Endothelial cell of umbilical vein (primary cell): Measurements from ENCODE around the gene TRRAP. TPM values are rescaled to one million over a fixed set of nuclear protein-coding genes. Genes with fewer than 3 reads are reported as not detected.

ENCODE experiments used
- BruUV-seq: library from RNA; stranded (reverse); fragments of 400-500 nt; replicated peaks from 2 replicates; lab custom pipeline; 2021; lab: Mats Ljungman, UMichigan
- CTCF ChIA-PET: fragments of 300-600, 350-600 bp; sonication (Branson Sonifier 250); formaldehyde crosslinking; loops from one replicate; lab custom pipeline; 2021; ENCODE audit warnings: antibody characterized with exemption, inconsistent platforms; lab: Charles Lee
- POLR2A ChIA-PET: fragments of 300-600, 350-600 bp; sonication (Branson Sonifier 250); formaldehyde crosslinking; loops from one replicate; lab custom pipeline; 2021; ENCODE audit warnings: antibody characterized with exemption, inconsistent platforms; lab: Charles Lee
- DNase-seq: peaks from one replicate; pipeline ENCODE4 v3.0.0-alpha.2; 2011; ENCODE audit warnings: low read depth, low spot score
- FAIRE-seq: peaks from 2 replicates; lab custom pipeline; 2011; peaks lifted over from hg19 to GRCh38; lab: Jason Lieb, UNC
- H2AFZ ChIP-seq: 2 replicates; pipeline ENCODE4 v1.6.0; 2012; ENCODE audit warnings: low read depth, low read length, control low read depth, inconsistent platforms
- H3K27ac ChIP-seq: 2 replicates; pipeline ENCODE4 v1.5.1; 2011; ENCODE audit warnings: low read depth, mild to moderate bottlenecking, control low read depth, low read length, moderate library complexity; ENCODE audit not compliant: insufficient read depth
- H3K27me3 ChIP-seq, 2 experiments: 2 replicates each; pipeline versions ENCODE4 v1.6.0 to v1.6.1; 2011; ENCODE audit warnings: low read length in 2 of 2, mixed read lengths in 1 of 2; ENCODE audit not compliant: control insufficient read depth in 2 of 2, insufficient read depth in 2 of 2
- H3K36me3 ChIP-seq, 2 experiments: 2 replicates in 1 of 2; 3 replicates in 1 of 2; pipeline ENCODE4 v1.5.1; 2011; ENCODE audit warnings: low read length in 2 of 2, mild to moderate bottlenecking in 1 of 2, moderate library complexity in 1 of 2; ENCODE audit not compliant: control insufficient read depth in 2 of 2, insufficient read depth in 2 of 2; ENCODE audit errors: extremely low read depth in 1 of 2
- H3K4me1 ChIP-seq: 3 replicates; pipeline ENCODE4 v1.5.1; 2011; ENCODE audit warnings: mild to moderate bottlenecking, low read length; ENCODE audit not compliant: control insufficient read depth, insufficient read depth; ENCODE audit errors: extremely low read depth
- H3K4me2 ChIP-seq: 2 replicates; pipeline ENCODE4 v1.6.1; 2011; ENCODE audit warnings: low read length, control low read depth, mixed read lengths; ENCODE audit not compliant: insufficient read depth
- H3K4me3 ChIP-seq, 3 experiments: fragments of 200-600 bp in 1 of 3; sonication (generic), shearing (Covaris generic) in 1 of 3; replicated peaks in 1 of 3; 2 replicates each; pipeline ENCODE4 v1.5.1; 2011 to 2016; ENCODE audit warnings: control low read depth in 3 of 3, low read length in 3 of 3, mild to moderate bottlenecking in 2 of 3, inconsistent platforms in 1 of 3, low read depth in 1 of 3, moderate library complexity in 1 of 3; ENCODE audit not compliant: insufficient read depth in 1 of 3
- H3K79me2 ChIP-seq: 2 replicates; pipeline ENCODE4 v1.6.0; 2012; ENCODE audit warnings: low read length, inconsistent platforms; ENCODE audit not compliant: control insufficient read depth, insufficient read depth
- H3K9ac ChIP-seq: replicated peaks from 2 replicates; pipeline ENCODE3; 2011; ENCODE audit warnings: low read length, control low read depth; ENCODE audit not compliant: insufficient read depth; ENCODE audit errors: extremely low read depth
- H3K9me1 ChIP-seq: replicated peaks from 3 replicates; pipeline ENCODE4 v1.6.0; 2011; ENCODE audit warnings: mild to moderate bottlenecking, low read length; ENCODE audit not compliant: control insufficient read depth, insufficient read depth; ENCODE audit errors: extremely low read depth
- H3K9me3 ChIP-seq: replicated peaks from 2 replicates; pipeline ENCODE4 v1.5.1; 2012; ENCODE audit warnings: low read length, inconsistent platforms; ENCODE audit not compliant: control insufficient read depth, insufficient read depth
- H4K20me1 ChIP-seq: replicated peaks from 2 replicates; pipeline ENCODE3; 2011; ENCODE audit warnings: mild to moderate bottlenecking, low read length; ENCODE audit not compliant: control insufficient read depth, insufficient read depth; ENCODE audit errors: extremely low read depth
- CTCF ChIP-seq, 2 donors: IDR thresholded peaks; 1 replicate in 1 of 2; 2 replicates in 1 of 2; pipeline ENCODE4 v1.5.1; 2011; ENCODE audit warnings: low read length in 2 of 2, mild to moderate bottlenecking in 2 of 2, moderate library complexity in 2 of 2, control low read depth in 1 of 2, inconsistent platforms in 1 of 2, low read depth in 1 of 2; ENCODE audit not compliant: insufficient read depth in 1 of 2; ENCODE audit errors: extremely low read depth in 1 of 2
- EZH2 ChIP-seq: IDR thresholded peaks from 2 replicates; pipeline ENCODE4 v1.6.1; 2012; ENCODE audit warnings: borderline replicate concordance, low read depth, mild to moderate bottlenecking, moderate library complexity, low read length, inconsistent platforms; ENCODE audit not compliant: severe bottlenecking
- FOS ChIP-seq: IDR thresholded peaks from 2 replicates; pipeline ENCODE4 v1.6.1; 2011; ENCODE audit warnings: mild to moderate bottlenecking, low read length, moderate library complexity, borderline replicate concordance; ENCODE audit not compliant: insufficient read depth
- GATA2 ChIP-seq: IDR thresholded peaks from 2 replicates; pipeline ENCODE4 v1.7.0; 2011; ENCODE audit warnings: low read depth, mild to moderate bottlenecking, moderate library complexity, mixed read lengths, low read length; ENCODE audit not compliant: insufficient read length, insufficient read depth
- JUN ChIP-seq: IDR thresholded peaks from 2 replicates; pipeline ENCODE4 v1.6.1; 2011; ENCODE audit warnings: borderline replicate concordance, low read depth; ENCODE audit not compliant: insufficient read length, insufficient read depth
- MAX ChIP-seq: IDR thresholded peaks from 2 replicates; pipeline ENCODE4 v1.6.1; 2011; ENCODE audit not compliant: insufficient read depth, insufficient read length
- MYC ChIP-seq: IDR thresholded peaks from one replicate; pipeline ENCODE4 v1.6.1; 2011; ENCODE audit warnings: mild to moderate bottlenecking, low read depth, low read length
- POLR2A ChIP-seq: IDR thresholded peaks from 2 replicates; pipeline ENCODE4 v1.6.1; 2012; ENCODE audit warnings: low read depth, mild to moderate bottlenecking, control low read depth, low read length
- POLR2AphosphoS5 ChIP-seq: IDR thresholded peaks from 2 replicates; pipeline ENCODE4 v1.6.1; 2012; ENCODE audit warnings: low read depth, mild to moderate bottlenecking, control low read depth, low read length, moderate library complexity; ENCODE audit not compliant: insufficient read depth
- dilution Hi-C: fragments of 300-500 bp; cut with MboI; formaldehyde crosslinking; loops from one replicate; pipeline ENCODE4 v1.15.0; 2019; ENCODE audit warnings: low sequenced_read_pairs; ENCODE audit not compliant: extremely low pct_ligation_motif_present
- intact Hi-C: fragments of 100-400 bp; cut with micrococcal nuclease; formaldehyde crosslinking; loops from one replicate; pipeline ENCODE4 v1.10.0; 2022
- polyA plus RNA-seq, 4 experiments: library from polyadenylated mRNA; depleted of rRNA in 3 of 4; stranded (reverse) in 3 of 4; unstranded in 1 of 4; fragments of >200 nt; gene quantifications; 2 replicates each; pipeline versions ENCODE4 v1.2.1 to v1.2.3, GENCODE V29; 2011 to 2012; ENCODE audit warnings: missing spikeins in 1 of 4
- total RNA-seq: library from RNA; stranded (reverse); gene quantifications from 2 replicates; pipeline ENCODE4 v1.2.3, GENCODE V29; 2021

TRRAP gene
- total and polyA plus RNA-seq, 2 donors (not counting 3 experiments of a cell fraction or from before 2014, with no cell fraction given) = 21.8 to 45.8 TPM

GRCh38 chr7:98917331-98917730, 39.0 kb downstream of the TRRAP start:
- Histone ChIP-seq H3K9ac (no peak overlapping the region), H3K36me3 (peaks cover 16 to 49% of the 10 kb centered on the region in 2 experiments), H2AFZ (no peak overlapping the region), H3K9me1 (no peaks in the 10 kb centered on the region), H3K27ac (no peak overlapping the region), H3K27me3 (no peaks in the 10 kb centered on the region), H3K4me3 (no peak overlapping the region), H3K4me1 (no peaks in the 10 kb centered on the region), H4K20me1 (no peaks in the 10 kb centered on the region), H3K4me2 (no peak overlapping the region), H3K79me2 (no peaks in the 10 kb centered on the region), H3K9me3 (no peaks in the 10 kb centered on the region)
- DNase-seq (no peak), FAIRE-seq (no peak)
- ChIA-PET CTCF (no interaction called here), POLR2A (no interaction called here)
- dilution Hi-C loops (no loop called here), intact Hi-C loops (no loop called here)
- TF ChIP-seq FOS (no peak), JUN (no peak), POLR2A (no peak), MYC (no peak), MAX (no peak)
- BruUV-seq = no TSS peak

DNA sequence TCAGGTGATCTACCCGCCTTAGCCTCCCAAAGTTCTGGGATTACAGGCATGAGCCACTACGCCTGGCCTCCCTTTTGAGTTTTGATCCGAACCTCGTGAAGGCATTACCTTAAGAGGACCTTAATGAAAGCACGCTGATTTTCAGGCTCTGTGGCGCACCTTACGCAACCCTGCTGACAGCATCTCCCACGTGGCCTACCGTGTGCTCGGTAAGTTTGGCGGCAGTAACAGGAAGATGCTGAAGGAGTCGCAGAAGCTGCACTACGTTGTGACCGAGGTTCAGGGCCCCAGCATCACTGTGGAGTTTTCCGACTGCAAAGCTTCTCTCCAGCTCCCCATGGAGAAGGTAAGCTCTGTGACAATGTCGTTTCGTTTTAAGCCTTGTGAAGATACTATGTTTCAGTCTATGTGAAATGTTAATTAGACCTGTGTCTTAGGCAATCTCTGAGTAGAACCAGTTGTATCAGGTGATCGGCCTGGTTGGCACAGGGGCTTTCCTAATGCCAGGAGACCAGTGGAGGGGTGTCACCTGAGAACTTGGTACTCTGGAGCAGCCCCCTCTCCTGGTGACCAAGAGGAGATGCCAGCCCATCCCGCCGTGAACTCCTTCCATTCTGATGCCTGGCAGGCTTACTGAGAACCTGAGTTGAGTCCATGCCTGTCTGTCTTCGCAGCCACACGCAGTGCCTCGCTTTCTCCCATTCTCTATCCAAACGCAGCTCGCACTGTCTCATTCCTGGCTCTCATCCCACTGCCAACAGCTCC, 43.5 kb downstream of the TRRAP start:
- no peaks in the 10 kb centered on the region for H3K27me3 ChIP-seq
- H3K27ac ChIP-seq = no peak overlapping the region
- no peaks in the 10 kb centered on the region for H3K9me3 ChIP-seq
- no peak overlapping the region for H3K9ac ChIP-seq
- dilution Hi-C loops (no loop called here), intact Hi-C loops (no loop called here)
- H3K9me1 ChIP-seq = no peaks in the 10 kb centered on the region
- TF ChIP-seq FOS (no peak), MAX (no peak), CTCF (IDR thresholded peaks at IDR 0.05; ENCODE audit: extremely low read depth in 1 of 2, insufficient read depth in 1 of 2, low read depth in 1 of 2, low read length in 2 of 2) (no peak), POLR2A (no peak), JUN (no peak), POLR2AphosphoS5 (no peak), EZH2 (no peak), MYC (no peak), GATA2 (no peak)
- FAIRE-seq = no peak
- POLR2A ChIA-PET = no interaction called here
- H3K4me2 ChIP-seq = no peak overlapping the region
- no TSS peak for BruUV-seq
- H2AFZ ChIP-seq = no peak overlapping the region
- peaks cover 12 to 49% of the 10 kb centered on the region in 2 experiments for H3K36me3 ChIP-seq
- CTCF ChIA-PET = no interaction called here
- H3K4me1 ChIP-seq = no peaks in the 10 kb centered on the region
- DNase-seq = no peak
- H4K20me1 ChIP-seq = no peaks in the 10 kb centered on the region
- H3K4me3 ChIP-seq = no peak overlapping the region
- no peaks in the 10 kb centered on the region for H3K79me2 ChIP-seq
